Measurements from ENCODE around the gene SHD. TPM values are rescaled to one million over a fixed set of nuclear protein-coding genes. Genes with fewer than 3 reads are reported as not detected.
"Not testable (repeated sequence)": the region's sequence is repeated elsewhere in the genome, so short reads cannot be mapped to it uniquely, and the experiment has no call there.

The SHD gene
- total RNA-seq, 1 donor from 2014 or later = not detected

- TF ChIP-seq, protein P1, sequence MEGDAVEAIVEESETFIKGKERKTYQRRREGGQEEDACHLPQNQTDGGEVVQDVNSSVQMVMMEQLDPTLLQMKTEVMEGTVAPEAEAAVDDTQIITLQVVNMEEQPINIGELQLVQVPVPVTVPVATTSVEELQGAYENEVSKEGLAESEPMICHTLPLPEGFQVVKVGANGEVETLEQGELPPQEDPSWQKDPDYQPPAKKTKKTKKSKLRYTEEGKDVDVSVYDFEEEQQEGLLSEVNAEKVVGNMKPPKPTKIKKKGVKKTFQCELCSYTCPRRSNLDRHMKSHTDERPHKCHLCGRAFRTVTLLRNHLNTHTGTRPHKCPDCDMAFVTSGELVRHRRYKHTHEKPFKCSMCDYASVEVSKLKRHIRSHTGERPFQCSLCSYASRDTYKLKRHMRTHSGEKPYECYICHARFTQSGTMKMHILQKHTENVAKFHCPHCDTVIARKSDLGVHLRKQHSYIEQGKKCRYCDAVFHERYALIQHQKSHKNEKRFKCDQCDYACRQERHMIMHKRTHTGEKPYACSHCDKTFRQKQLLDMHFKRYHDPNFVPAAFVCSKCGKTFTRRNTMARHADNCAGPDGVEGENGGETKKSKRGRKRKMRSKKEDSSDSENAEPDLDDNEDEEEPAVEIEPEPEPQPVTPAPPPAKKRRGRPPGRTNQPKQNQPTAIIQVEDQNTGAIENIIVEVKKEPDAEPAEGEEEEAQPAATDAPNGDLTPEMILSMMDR (IDR thresholded peaks at IDR 0.05; ENCODE audit: insufficient read depth, low read length, poor library complexity, severe bottlenecking) = no peak
- H3K36me3 ChIP-seq (ENCODE audit: control insufficient read depth, insufficient read depth, low read length) = no peaks in the 10 kb centered on the region
- DNase-seq (ENCODE audit: low read depth) = no peak
Observed at GRCh38 chr19:4284974-4285373, 5.9 kb downstream of the SHD start.

GRCh38 chr19:4286141-4286540, 7.1 kb downstream of the SHD start:
- H3K4me3 ChIP-seq (ENCODE audit: low read depth, low read length); H3K36me3 ChIP-seq (ENCODE audit: control insufficient read depth, insufficient read depth, low read length); DNase-seq (ENCODE audit: low read depth): not testable (repeated sequence)
- peaks cover 16% of the 10 kb centered on the region for H3K27me3 ChIP-seq (ENCODE audit: control insufficient read depth, insufficient read depth, low read length)

More at GRCh38 chr19:4284974-4285373, 5.9 kb downstream of the SHD start:
- Histone ChIP-seq H3K27me3 (ENCODE audit: control insufficient read depth, insufficient read depth, low read length) (peaks cover 27% of the 10 kb centered on the region), H3K4me3 (ENCODE audit: low read depth, low read length) (no peak overlapping the region)

DNA sequence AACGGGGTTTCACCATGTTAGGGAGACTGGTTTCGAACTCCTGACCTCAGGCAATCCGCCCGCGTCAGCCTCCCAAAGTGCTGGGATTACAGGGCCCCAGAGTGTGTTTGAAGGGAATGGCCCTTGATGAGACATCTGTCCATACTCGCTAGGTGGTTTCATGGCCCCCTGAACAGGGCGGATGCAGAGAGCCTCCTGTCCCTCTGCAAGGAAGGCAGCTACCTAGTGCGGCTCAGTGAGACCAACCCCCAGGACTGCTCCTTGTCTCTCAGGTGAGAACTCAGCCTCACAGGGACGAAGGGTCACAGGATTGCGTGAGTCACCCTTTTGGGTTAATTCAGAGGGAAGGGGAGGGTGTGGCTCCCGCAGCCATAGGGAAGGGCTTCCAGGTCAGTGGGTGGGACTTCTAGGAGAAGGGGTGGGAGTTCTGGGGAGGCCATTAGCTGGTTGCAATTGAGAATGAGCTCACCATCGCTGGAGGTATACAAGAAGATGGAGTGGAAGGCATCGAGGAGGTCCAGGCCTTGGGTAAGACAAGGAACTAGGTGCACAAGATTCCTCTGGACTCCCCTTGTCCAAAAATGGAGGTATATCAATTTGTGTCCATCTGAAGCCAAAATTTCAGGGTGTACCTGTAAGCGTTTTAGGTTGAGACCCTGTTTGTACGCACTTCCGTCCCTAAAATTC, 9.2 kb downstream of the SHD start:
- H3K4me3 ChIP-seq (ENCODE audit: low read depth, low read length) = no peak overlapping the region
- no peaks in the 10 kb centered on the region for H3K36me3 ChIP-seq (ENCODE audit: control insufficient read depth, insufficient read depth, low read length)
- peaks cover 12% of the 10 kb centered on the region for H3K27me3 ChIP-seq (ENCODE audit: control insufficient read depth, insufficient read depth, low read length)
- no peak for DNase-seq (ENCODE audit: low read depth)
- TF ChIP-seq, protein P1 (IDR thresholded peaks at IDR 0.05; ENCODE audit: insufficient read depth, low read length, poor library complexity, severe bottlenecking) = no peak

GRCh38 chr19:4291184-4291732, 12.2 kb downstream of the SHD start:
- H3K27me3 ChIP-seq (ENCODE audit: control insufficient read depth, insufficient read depth, low read length) = peaks cover 12% of the 10 kb centered on the region
- no peak for DNase-seq (ENCODE audit: low read depth)
- TF ChIP-seq, protein P1 (IDR thresholded peaks at IDR 0.05; ENCODE audit: insufficient read depth, low read length, poor library complexity, severe bottlenecking) = no peak
- H3K4me3 ChIP-seq (ENCODE audit: low read depth, low read length) = no peak overlapping the region
- no peaks in the 10 kb centered on the region for H3K36me3 ChIP-seq (ENCODE audit: control insufficient read depth, insufficient read depth, low read length)

DNA sequence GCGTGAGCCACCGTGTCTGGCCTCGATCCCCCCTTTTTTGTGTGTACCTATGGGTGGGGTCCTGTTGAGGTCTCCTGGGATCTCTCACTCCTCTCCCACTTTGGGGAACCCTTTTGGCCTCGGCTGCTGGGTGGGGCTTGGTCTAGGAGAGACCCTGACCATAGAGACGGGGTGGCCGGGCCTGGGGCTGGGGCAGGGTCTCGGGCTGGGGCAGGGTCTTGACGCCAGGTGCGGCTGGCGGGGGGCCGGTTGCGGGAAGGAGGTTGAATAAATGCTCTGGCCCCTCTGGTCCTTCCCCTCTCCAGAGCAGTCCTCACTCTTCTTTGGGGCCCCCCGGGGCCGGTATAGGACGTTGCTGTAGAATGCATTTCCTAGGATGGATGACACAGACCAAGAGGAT, 13.4 kb downstream of the SHD start:
- TF ChIP-seq, protein P1 (IDR thresholded peaks at IDR 0.05; ENCODE audit: insufficient read depth, low read length, poor library complexity, severe bottlenecking) = no peak
- Histone ChIP-seq H3K4me3 (ENCODE audit: low read depth, low read length) (no peak overlapping the region), H3K27me3 (ENCODE audit: control insufficient read depth, insufficient read depth, low read length) (peaks cover 16% of the 10 kb centered on the region), H3K36me3 (ENCODE audit: control insufficient read depth, insufficient read depth, low read length) (no peaks in the 10 kb centered on the region)
- DNase-seq (ENCODE audit: low read depth) = no peak

DNA sequence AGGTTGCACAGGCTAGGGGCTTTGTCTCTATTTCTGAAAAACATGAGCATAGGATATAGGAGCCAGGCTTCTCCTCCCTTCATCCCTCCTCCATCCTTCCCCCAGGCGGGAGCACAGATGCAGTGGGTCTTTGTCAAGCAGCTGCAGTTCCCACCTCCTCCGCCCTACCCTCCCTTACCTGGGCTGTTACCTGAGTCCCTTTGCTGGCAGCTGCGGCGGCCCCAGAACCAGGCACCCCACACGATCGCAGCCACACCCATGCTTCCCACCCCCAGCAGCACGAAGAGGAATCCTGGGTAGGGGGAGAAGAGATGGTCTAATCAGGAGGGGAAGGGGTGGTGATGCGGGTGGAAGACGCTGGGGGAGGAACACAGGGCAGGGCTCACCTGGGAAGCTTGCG, 15.3 kb downstream of the SHD start:
- Histone ChIP-seq H3K27me3 (ENCODE audit: control insufficient read depth, insufficient read depth, low read length) (peaks cover 16% of the 10 kb centered on the region), H3K4me3 (ENCODE audit: low read depth, low read length) (no peak overlapping the region), H3K36me3 (ENCODE audit: control insufficient read depth, insufficient read depth, low read length) (no peaks in the 10 kb centered on the region)
- TF ChIP-seq, protein P1 (IDR thresholded peaks at IDR 0.05; ENCODE audit: insufficient read depth, low read length, poor library complexity, severe bottlenecking) = no peak
- DNase-seq (ENCODE audit: low read depth) = no peak
